Fibroblast of lung (primary cell): Measurements from ENCODE around the gene DLK1. TPM values are rescaled to one million over a fixed set of nuclear protein-coding genes. Genes with fewer than 3 reads are reported as not detected.

Source experiments
- DNase-seq, 2 donors: peaks; one replicate each; pipeline versions ENCODE4 v3.0.0 to v3.0.0-alpha.2; 2010; ENCODE audit warnings: low read depth in 2 of 2
- H2AFZ ChIP-seq: 2 replicates; pipeline ENCODE4 v1.5.1; 2012; ENCODE audit warnings: low read length, control low read depth, inconsistent platforms
- H3K27ac ChIP-seq: 2 replicates; pipeline ENCODE4 v1.5.1; 2011; ENCODE audit warnings: low read length, control low read depth; ENCODE audit not compliant: insufficient read depth
- H3K27me3 ChIP-seq: 2 replicates; pipeline ENCODE4 v1.5.1; 2011; ENCODE audit warnings: mild to moderate bottlenecking, low read length; ENCODE audit not compliant: control insufficient read depth, insufficient read depth
- H3K36me3 ChIP-seq: 2 replicates; pipeline ENCODE4 v1.5.1; 2011; ENCODE audit warnings: low read length; ENCODE audit not compliant: control insufficient read depth, insufficient read depth
- H3K4me1 ChIP-seq: 2 replicates; pipeline ENCODE4 v1.5.1; 2011; ENCODE audit warnings: low read length; ENCODE audit not compliant: control insufficient read depth, insufficient read depth; ENCODE audit errors: extremely low read depth
- H3K4me2 ChIP-seq: 2 replicates; pipeline ENCODE4 v1.5.1; 2011; ENCODE audit warnings: low read length, control low read depth; ENCODE audit not compliant: insufficient read depth; ENCODE audit errors: extremely low read depth
- H3K4me3 ChIP-seq, 4 experiments: fragments of 200-600 bp in 1 of 4; sonication (generic) in 1 of 4; replicated peaks in 1 of 4; 2 replicates each; pipeline ENCODE4 v1.5.1; 2011 to 2016; ENCODE audit warnings: low read length in 4 of 4, low read depth in 3 of 4, mild to moderate bottlenecking in 3 of 4, control low read depth in 2 of 4, inconsistent platforms in 1 of 4, mixed read lengths in 1 of 4; ENCODE audit not compliant: insufficient read depth in 1 of 4; ENCODE audit errors: control extremely low read depth in 1 of 4
- H3K79me2 ChIP-seq: 2 replicates; pipeline ENCODE4 v1.5.1; 2012; ENCODE audit warnings: mild to moderate bottlenecking, low read length, inconsistent platforms; ENCODE audit not compliant: control insufficient read depth, insufficient read depth
- H3K9ac ChIP-seq: 2 replicates; pipeline ENCODE4 v1.5.1; 2011; ENCODE audit warnings: mild to moderate bottlenecking, low read length, control low read depth; ENCODE audit not compliant: insufficient read depth
- H3K9me3 ChIP-seq: 2 replicates; pipeline ENCODE4 v1.5.1; 2012; ENCODE audit warnings: low read depth, low read length; ENCODE audit not compliant: control insufficient read depth, insufficient read depth
- H4K20me1 ChIP-seq: 2 replicates; pipeline ENCODE4 v1.5.1; 2011; ENCODE audit warnings: low read length; ENCODE audit not compliant: control insufficient read depth, insufficient read depth; ENCODE audit errors: extremely low read depth
- EZH2 ChIP-seq: IDR thresholded peaks from 2 replicates; pipeline ENCODE4 v1.5.1; 2012; ENCODE audit warnings: low read length, control low read depth, mild to moderate bottlenecking; ENCODE audit errors: missing control alignments
- polyA plus RNA-seq, 2 donors: library from polyadenylated mRNA; depleted of rRNA in 1 of 2; stranded (reverse) in 1 of 2; unstranded in 1 of 2; fragments of >200 nt; gene quantifications; 2 replicates each; pipeline ENCODE4 v1.2.1, GENCODE V29; 2011 to 2012; ENCODE audit warnings: missing spikeins in 1 of 2
- total RNA-seq: library from RNA; depleted of rRNA; stranded (reverse); fragments of >200 nt; gene quantifications from 2 replicates; pipeline ENCODE4 v1.2.1, GENCODE V29; 2014
- TF ChIP-seq, protein P1 (sequence below), 2 donors: IDR thresholded peaks in 1 of 2; conservative IDR thresholded peaks in 1 of 2; 1 replicate in 1 of 2; 2 replicates in 1 of 2; pipeline ENCODE4 v1.5.1; 2011 to 2012; ENCODE audit warnings: low read length in 2 of 2, control low read depth in 1 of 2, inconsistent platforms in 1 of 2, low read depth in 1 of 2, mild to moderate bottlenecking in 1 of 2

DLK1 gene
- total and polyA plus RNA-seq, 2 donors (not counting 1 experiment from before 2014, with no cell fraction given), result not detected

DNA sequence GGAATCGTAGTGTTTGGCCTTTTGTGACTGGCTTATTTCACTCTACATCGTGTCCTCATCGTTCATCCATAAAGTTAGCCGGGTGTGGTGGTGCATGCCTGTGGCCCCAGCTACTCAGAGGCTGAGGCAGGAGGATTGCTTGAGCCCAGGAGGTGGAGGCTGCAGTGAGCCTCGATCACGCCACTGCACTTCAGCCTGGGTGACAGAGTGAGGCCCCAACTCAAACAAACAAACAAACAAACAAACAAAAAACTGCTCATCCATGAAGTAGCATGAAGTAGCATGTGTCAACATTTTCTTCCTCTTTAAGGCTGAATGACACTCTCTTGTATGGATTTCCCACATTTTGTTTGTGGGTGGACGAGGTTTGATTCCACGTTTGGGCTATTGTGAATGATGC, 55.3 kb downstream of the DLK1 start:
- Histone ChIP-seq H3K4me3 (no peak overlapping the region), H3K36me3 (no peaks in the 10 kb centered on the region), H3K79me2 (no peaks in the 10 kb centered on the region), H3K27ac (no peak overlapping the region), H2AFZ (no peak overlapping the region), H3K4me1 (no peaks in the 10 kb centered on the region), H4K20me1 (no peaks in the 10 kb centered on the region), H3K9me3 (no peaks in the 10 kb centered on the region), H3K9ac (no peak overlapping the region), H3K27me3 (peaks cover 1% of the 10 kb centered on the region), H3K4me2 (no peak overlapping the region)
- TF ChIP-seq EZH2, result no peak
- TF ChIP-seq, protein P1, sequence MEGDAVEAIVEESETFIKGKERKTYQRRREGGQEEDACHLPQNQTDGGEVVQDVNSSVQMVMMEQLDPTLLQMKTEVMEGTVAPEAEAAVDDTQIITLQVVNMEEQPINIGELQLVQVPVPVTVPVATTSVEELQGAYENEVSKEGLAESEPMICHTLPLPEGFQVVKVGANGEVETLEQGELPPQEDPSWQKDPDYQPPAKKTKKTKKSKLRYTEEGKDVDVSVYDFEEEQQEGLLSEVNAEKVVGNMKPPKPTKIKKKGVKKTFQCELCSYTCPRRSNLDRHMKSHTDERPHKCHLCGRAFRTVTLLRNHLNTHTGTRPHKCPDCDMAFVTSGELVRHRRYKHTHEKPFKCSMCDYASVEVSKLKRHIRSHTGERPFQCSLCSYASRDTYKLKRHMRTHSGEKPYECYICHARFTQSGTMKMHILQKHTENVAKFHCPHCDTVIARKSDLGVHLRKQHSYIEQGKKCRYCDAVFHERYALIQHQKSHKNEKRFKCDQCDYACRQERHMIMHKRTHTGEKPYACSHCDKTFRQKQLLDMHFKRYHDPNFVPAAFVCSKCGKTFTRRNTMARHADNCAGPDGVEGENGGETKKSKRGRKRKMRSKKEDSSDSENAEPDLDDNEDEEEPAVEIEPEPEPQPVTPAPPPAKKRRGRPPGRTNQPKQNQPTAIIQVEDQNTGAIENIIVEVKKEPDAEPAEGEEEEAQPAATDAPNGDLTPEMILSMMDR (conservative IDR thresholded peaks at IDR 0.05 in 1 of 2, IDR thresholded peaks at IDR 0.05 in 1 of 2; ENCODE audit: low read depth in 1 of 2, low read length in 2 of 2), result no peak
- DNase-seq, result no peak

DNA sequence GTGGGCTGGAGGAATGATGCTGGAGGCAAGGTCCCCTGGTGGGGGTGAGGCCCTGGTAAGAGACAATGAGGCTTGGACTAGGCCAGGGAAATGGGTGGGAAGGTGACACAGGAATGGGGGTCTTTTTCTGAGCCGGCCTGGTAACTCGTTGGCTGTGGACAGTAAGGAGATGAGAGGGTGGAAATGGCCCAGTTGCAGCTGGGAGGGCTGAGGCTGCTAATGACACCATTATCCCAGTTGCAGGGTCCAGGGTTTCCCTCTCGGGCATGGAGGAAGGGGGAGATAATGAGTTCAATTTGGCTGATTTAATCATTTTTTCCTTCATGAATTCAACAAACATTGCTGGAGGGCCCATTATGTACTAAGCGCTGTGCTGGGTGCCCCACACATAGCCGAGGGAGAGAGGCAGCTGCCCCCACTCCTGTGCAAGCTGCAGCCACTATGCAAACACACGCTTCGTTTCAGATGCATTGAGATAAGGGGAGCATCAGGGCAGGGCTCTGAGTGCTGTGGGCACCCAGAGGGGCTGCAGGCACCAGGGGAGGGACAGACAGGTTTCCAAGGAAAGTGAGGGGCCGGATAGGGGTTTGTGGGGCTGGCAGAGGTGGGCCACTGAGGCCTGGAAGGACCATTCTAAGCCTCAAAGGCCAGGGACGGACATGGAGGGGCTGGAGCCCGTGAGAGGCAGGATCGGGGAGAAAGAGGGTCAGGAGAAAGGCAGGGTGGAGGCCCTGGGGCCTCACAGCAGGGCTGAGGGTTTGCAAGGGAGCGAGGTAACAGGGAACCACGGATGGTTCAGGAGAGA, 56.0 kb downstream of the DLK1 start:
- no peak for DNase-seq
- Histone ChIP-seq H3K27ac (no peak overlapping the region), H3K36me3 (no peaks in the 10 kb centered on the region), H3K27me3 (peaks cover 4% of the 10 kb centered on the region), H3K9ac (no peak overlapping the region), H3K4me2 (no peak overlapping the region), H3K79me2 (no peaks in the 10 kb centered on the region), H3K4me3 (no peak overlapping the region), H2AFZ (no peak overlapping the region), H3K4me1 (no peaks in the 10 kb centered on the region), H3K9me3 (no peaks in the 10 kb centered on the region), H4K20me1 (no peaks in the 10 kb centered on the region)
- TF ChIP-seq EZH2, result no peak

DNA sequence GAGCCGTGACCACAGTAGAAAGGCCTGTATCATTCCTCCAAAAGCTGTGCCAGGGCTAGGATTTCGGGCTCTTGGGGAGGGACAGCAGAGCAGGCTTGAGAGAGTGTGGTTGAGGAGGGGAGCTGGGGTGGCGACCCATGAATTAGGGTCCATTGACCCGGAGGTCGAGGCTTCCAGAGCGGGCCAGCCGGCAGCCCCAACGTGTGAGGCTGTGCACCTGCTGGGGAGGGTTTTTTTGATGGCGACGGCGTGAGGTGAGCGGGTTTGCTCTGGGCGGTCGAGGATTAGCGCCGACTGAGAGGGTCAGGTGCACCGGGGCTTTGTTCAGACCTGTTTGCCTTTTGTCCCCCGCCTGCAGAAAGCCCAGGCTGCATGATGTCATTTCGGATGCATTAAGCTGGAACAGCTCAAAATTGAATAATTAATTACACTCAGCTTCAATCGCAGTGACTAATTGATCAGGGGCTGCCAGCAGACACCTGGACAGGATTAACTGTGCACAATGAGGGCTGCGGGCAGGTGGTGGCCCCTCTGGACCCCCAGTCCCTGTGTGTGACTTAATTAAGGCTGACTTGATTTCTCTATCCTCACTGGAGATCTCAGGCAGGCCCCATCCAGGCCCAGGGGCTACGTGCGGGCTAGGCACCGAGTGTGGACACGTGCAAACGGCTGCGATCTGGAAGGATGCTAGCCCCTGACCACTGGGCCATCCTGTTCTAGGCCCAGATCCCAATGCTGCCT, 57.1 kb downstream of the DLK1 start:
- Histone ChIP-seq H2AFZ (no peak overlapping the region), H3K4me3 (no peak overlapping the region), H3K9ac (no peak overlapping the region), H3K36me3 (no peaks in the 10 kb centered on the region), H3K4me2 (no peak overlapping the region), H3K9me3 (no peaks in the 10 kb centered on the region), H3K27ac (no peak overlapping the region), H4K20me1 (no peaks in the 10 kb centered on the region), H3K79me2 (no peaks in the 10 kb centered on the region), H3K4me1 (no peaks in the 10 kb centered on the region), H3K27me3 (peaks cover 4% of the 10 kb centered on the region)
- no peak for DNase-seq
- no peak for TF ChIP-seq EZH2
- TF ChIP-seq, protein P1 (conservative IDR thresholded peaks at IDR 0.05 in 1 of 2, IDR thresholded peaks at IDR 0.05 in 1 of 2; ENCODE audit: low read depth in 1 of 2, low read length in 2 of 2), result no peak
